Upper lobe of left lung (tissue), 4 donors: ENCODE results near the gene TNS1.

Experiments
- CTCF ChIP-seq, 6 experiments: fragments of 450-650 bp in 4 of 6; fragments of 200-600 bp in 2 of 6; sonication (generic) in 2 of 6; IDR thresholded peaks; one replicate each; pipeline ENCODE4 v1.5.1; 2016 to 2019; ENCODE audit warnings: antibody characterized with exemption in 6 of 6
- EP300 ChIP-seq, 4 donors: sonication (generic); formaldehyde crosslinking; IDR thresholded peaks; one replicate each; pipeline ENCODE4 v1.5.1; 2017; ENCODE audit warnings: antibody characterized with exemption in 4 of 4, control low read depth in 2 of 4
- POLR2A ChIP-seq, 4 donors: fragments of 450-650 bp; IDR thresholded peaks; one replicate each; pipeline ENCODE4 v1.5.1; 2016 to 2017; ENCODE audit warnings: antibody characterized with exemption in 4 of 4, mild to moderate bottlenecking in 2 of 4
- POLR2AphosphoS5 ChIP-seq, 2 donors: sonication (generic); formaldehyde crosslinking; IDR thresholded peaks; one replicate each; pipeline ENCODE4 v1.5.1; 2017; ENCODE audit warnings: antibody characterized with exemption in 2 of 2

- TF ChIP-seq CTCF (IDR thresholded peaks at IDR 0.05) (no peak), POLR2AphosphoS5 (IDR thresholded peaks at IDR 0.05) (no peak), EP300 (IDR thresholded peaks at IDR 0.05) (no peak), POLR2A (IDR thresholded peaks at IDR 0.05) (no peak)
Measured at GRCh38 chr2:217877866-217878265, 124.9 kb downstream of the TNS1 start.
